NK-92 (cell line): ENCODE data around the gene AKR7A3.
"Not testable (repeated sequence)": the region's sequence is repeated elsewhere in the genome, so short reads cannot be mapped to it uniquely, and the experiment has no call there.

Experiments
- DNase-seq: peaks from one replicate; lab custom pipeline; 2025; ENCODE audit not compliant: unreplicated experiment; lab: John Stamatoyannopoulos, UW

Gene AKR7A3

GRCh38 chr1:19294638-19295037, 6.1 kb upstream of the AKR7A3 start:
- DNase-seq, result no peak

- DNase-seq, result no peak
These were observed 674 bp upstream of the AKR7A3 start for GRCh38 chr1:19289244-19289643.

- DNase-seq, result no peak
These were observed 959 bp downstream of the AKR7A3 start for GRCh38 chr1:19287436-19288185.

GRCh38 chr1:19285807-19286206, 2.8 kb downstream of the AKR7A3 start:
- not testable (repeated sequence) for DNase-seq

GRCh38 chr1:19285366-19285765, 3.2 kb downstream of the AKR7A3 start:
- not testable (repeated sequence) for DNase-seq

GRCh38 chr1:19284881-19285280, 3.7 kb downstream of the AKR7A3 start:
- DNase-seq, result no peak

- DNase-seq, result no peak
These were observed 4.7 kb downstream of the AKR7A3 start for GRCh38 chr1:19283891-19284290.

- DNase-seq, result no peak
These were observed 13.9 kb downstream of the AKR7A3 start for GRCh38 chr1:19274636-19275035.

GRCh38 chr1:19273844-19274531, 14.6 kb downstream of the AKR7A3 start:
- DNase-seq, result not testable (repeated sequence)

GRCh38 chr1:19273106-19273843, 15.3 kb downstream of the AKR7A3 start:
- no peak for DNase-seq

- DNase-seq, result no peak
These were observed 16.5 kb downstream of the AKR7A3 start for GRCh38 chr1:19272064-19272463.

- not testable (repeated sequence) for DNase-seq
These were observed 18.2 kb downstream of the AKR7A3 start for GRCh38 chr1:19270343-19270730.

GRCh38 chr1:19269427-19270342, 18.9 kb downstream of the AKR7A3 start:
- DNase-seq, result not testable (repeated sequence)

- DNase-seq, result no peak
These were observed 20.1 kb downstream of the AKR7A3 start for GRCh38 chr1:19268445-19268844.

GRCh38 chr1:19262744-19263143, 25.8 kb downstream of the AKR7A3 start:
- DNase-seq, result no peak

GRCh38 chr1:19262047-19262446, 26.5 kb downstream of the AKR7A3 start:
- DNase-seq, result no peak

GRCh38 chr1:19260211-19261138, 28.1 kb downstream of the AKR7A3 start:
- DNase-seq, result no peak

- DNase-seq, result no peak
These were observed 30.2 kb downstream of the AKR7A3 start for GRCh38 chr1:19258353-19258752.

- DNase-seq, result no peak
These were observed 31.2 kb downstream of the AKR7A3 start for GRCh38 chr1:19257178-19257914.
